Type B pancreatic cell (in vitro differentiated cells): ENCODE measurements around the gene TPPP. TPM values are rescaled to one million over a fixed set of nuclear protein-coding genes. Genes with fewer than 3 reads are reported as not detected.
"Not testable (repeated sequence)": the region's sequence is repeated elsewhere in the genome, so short reads cannot be mapped to it uniquely, and the experiment has no call there.

ENCODE experiments used
- DNase-seq: peaks from one replicate; pipeline ENCODE4 v3.0.0; 2021; ENCODE audit warnings: mixed read lengths; ENCODE audit not compliant: unreplicated experiment; ENCODE audit errors: extremely low spot score
- H3K27ac Mint-ChIP-seq: 2 replicates; pipeline ENCODE4 v1.8.0; 2021; ENCODE audit warnings: mild to moderate bottlenecking, mixed read lengths
- H3K27me3 Mint-ChIP-seq: 2 replicates; pipeline ENCODE4 v1.8.0; 2021; ENCODE audit warnings: mixed read lengths
- H3K36me3 Mint-ChIP-seq: 2 replicates; pipeline ENCODE4 v1.8.0; 2021; ENCODE audit warnings: mixed read lengths
- H3K4me1 Mint-ChIP-seq: one replicate; pipeline ENCODE4 v1.8.0; 2021; ENCODE audit warnings: mixed read lengths; ENCODE audit not compliant: unreplicated experiment
- H3K4me3 Mint-ChIP-seq: 2 replicates; pipeline ENCODE4 v1.8.0; 2021; ENCODE audit warnings: mild to moderate bottlenecking, mixed read lengths
- H3K9me3 Mint-ChIP-seq: 2 replicates; pipeline ENCODE4 v1.8.0; 2021; ENCODE audit warnings: mixed read lengths
- CTCF ChIP-seq: fragments of 200-600 bp; sonication (generic); conservative IDR thresholded peaks from 2 replicates; pipeline ENCODE4 v1.5.0; 2021; ENCODE audit warnings: antibody characterized with exemption, mild to moderate bottlenecking
- total RNA-seq: library from RNA; stranded (reverse); gene quantifications from 2 replicates; pipeline ENCODE4 v1.2.1, GENCODE V29; 2021; ENCODE audit warnings: low replicate concordance

Gene TPPP
- total RNA-seq, 1 donor from 2014 or later: 5.0 TPM

DNA sequence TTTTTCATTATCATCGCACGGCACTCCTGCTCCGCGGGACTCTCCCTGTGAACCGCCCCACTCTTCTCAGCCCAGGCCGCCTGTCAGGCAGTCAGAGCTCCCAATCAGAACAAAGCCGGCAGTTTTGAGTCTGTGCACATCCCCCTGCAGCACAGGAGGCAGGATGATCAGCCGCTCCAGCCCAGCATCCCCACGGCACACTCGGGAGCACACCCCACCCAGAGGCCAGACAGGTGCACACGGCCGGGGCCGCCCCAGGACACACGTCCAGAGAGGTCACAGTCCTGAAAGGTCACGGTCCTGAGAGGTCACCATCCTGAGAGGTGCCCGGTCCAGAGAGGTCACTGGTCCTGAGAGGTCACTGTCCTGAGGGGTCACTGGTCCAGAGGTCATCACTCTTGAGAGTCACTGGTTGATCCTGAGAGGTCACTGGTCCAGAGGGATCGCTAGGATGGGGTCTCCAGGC is 8.4 kb downstream of the TPPP start:
- Mint-ChIP-seq H3K4me1 (no peaks in the 10 kb centered on the region), H3K4me3 (no peak overlapping the region), H3K9me3 (no peaks in the 10 kb centered on the region), H3K27me3 (no peaks in the 10 kb centered on the region), H3K27ac (no peak overlapping the region), H3K36me3 (no peaks in the 10 kb centered on the region)
- no peak for TF ChIP-seq CTCF
- no peak for DNase-seq

DNA sequence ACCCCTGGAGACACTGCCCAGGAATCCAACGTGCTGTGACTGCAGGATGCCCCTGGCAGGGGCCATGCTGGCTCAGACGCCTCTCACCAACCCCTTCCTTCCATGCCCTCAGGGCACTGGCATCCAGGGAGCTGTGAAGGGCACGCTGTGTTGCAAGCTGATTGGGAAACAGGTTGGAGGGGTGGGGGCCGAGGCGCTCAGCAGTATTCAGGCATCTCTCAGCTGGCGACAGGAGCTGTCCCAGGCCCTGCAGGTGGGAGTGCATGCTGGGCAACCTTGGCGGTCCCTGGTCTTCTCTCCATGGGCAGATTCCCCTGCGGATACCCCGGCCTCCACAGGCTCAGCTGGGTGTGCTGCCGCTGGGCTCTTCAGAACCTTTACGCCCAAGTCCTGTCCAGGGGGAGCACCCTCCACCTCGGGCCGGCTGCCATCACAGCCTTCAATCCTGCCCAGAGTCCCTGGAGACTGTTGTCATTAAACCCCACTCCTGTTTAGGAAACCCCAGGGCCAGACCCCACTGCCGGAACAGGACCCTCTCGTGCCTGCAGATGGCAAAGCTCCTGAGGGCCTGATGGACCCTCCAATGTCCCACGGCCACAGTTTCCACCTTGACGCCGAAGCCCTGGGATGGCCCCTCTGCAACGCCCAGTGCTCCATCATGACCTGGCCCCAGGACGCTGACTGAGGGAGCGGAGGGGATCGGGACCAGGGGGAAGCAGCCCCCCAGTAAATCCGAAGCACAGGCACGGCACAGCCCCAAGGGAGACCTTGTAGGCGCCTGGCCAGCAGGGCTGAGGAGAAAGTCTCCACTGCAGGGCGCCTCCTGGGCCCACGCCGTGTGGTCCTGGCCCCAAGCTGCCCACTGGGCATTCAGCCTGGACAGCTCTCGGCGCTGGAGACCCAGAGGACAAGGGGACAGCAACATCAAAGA is 9.3 kb downstream of the TPPP start:
- no peak overlapping the region for H3K27ac Mint-ChIP-seq
- no peak for TF ChIP-seq CTCF
- H3K9me3 Mint-ChIP-seq: no peaks in the 10 kb centered on the region
- H3K27me3 Mint-ChIP-seq: no peaks in the 10 kb centered on the region
- no peaks in the 10 kb centered on the region for H3K36me3 Mint-ChIP-seq
- DNase-seq: peak; percentile 62
- no peak overlapping the region for H3K4me3 Mint-ChIP-seq
- no peaks in the 10 kb centered on the region for H3K4me1 Mint-ChIP-seq

GRCh38 chr5:682651-683358 is 10.3 kb downstream of the TPPP start:
- not testable (repeated sequence) for H3K9me3 Mint-ChIP-seq, H3K27ac Mint-ChIP-seq, H3K27me3 Mint-ChIP-seq, H3K4me3 Mint-ChIP-seq, DNase-seq, H3K4me1 Mint-ChIP-seq, H3K36me3 Mint-ChIP-seq

DNA sequence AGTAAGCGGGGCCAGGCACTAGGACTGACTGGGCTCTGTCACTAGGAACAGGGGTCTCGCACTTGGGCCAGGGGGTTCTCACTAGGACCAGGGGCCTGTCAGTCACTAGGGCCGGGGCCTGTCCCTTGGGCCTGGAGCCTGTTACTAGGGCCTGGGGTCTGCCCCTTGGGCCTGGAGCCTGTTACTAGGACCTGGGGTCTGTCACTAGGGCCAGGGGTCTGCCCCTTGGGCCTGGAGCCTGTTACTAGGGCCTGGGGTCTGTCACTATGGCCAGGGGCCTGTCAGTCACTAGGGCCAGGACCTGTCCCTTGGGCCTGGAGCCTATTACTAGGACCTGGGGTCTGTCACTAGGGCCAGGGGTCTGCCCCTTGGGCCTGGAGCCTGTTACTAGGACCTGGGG is 10.9 kb downstream of the TPPP start:
- H3K4me1 Mint-ChIP-seq, H3K27ac Mint-ChIP-seq, H3K36me3 Mint-ChIP-seq, H3K4me3 Mint-ChIP-seq, H3K9me3 Mint-ChIP-seq, H3K27me3 Mint-ChIP-seq, DNase-seq: not testable (repeated sequence)

- H3K27ac Mint-ChIP-seq, H3K27me3 Mint-ChIP-seq, H3K9me3 Mint-ChIP-seq, H3K4me1 Mint-ChIP-seq, H3K36me3 Mint-ChIP-seq, H3K4me3 Mint-ChIP-seq: not testable (repeated sequence)
- peak; percentile 64 for DNase-seq
Observed at GRCh38 chr5:681317-682191, 11.6 kb downstream of the TPPP start.

- not testable (repeated sequence) for DNase-seq, H3K27ac Mint-ChIP-seq, H3K9me3 Mint-ChIP-seq, H3K4me3 Mint-ChIP-seq, H3K36me3 Mint-ChIP-seq, H3K4me1 Mint-ChIP-seq, H3K27me3 Mint-ChIP-seq
Observed at GRCh38 chr5:680836-681235, 12.3 kb downstream of the TPPP start.

DNA sequence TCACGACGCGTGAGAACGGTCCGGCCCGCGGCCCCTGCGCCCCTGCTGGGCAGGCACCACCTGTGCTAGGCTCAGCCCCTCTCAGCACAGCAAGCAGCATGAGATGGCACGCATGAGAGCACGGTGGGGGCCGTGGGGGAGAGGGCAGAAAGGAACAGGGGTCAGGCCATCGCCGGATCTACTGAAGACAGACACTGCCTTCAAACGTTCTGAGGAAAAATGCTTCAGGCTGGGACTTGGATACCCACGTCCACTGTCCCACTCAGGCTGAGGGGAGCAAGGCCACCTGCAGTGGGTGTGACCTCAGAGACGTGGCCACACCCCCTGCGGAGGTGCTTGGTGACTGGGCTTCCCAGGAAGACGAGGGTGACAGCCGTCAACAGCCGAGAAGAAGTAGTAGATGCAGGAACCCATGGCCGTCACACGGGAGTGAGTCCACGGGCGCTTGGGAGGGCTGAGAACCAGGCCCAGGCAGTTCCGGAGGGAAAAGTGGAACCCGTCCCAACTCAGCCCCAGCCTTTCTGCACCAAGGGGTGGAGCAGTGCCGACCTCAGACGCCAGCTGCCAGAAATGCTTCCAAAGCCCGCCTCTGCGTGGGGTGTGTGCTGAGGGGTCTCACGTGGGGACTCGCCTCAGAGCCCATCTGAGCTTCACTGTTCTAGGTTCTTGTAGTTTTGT is 12.9 kb downstream of the TPPP start:
- not testable (repeated sequence) for H3K27ac Mint-ChIP-seq, H3K36me3 Mint-ChIP-seq, H3K4me3 Mint-ChIP-seq, H3K9me3 Mint-ChIP-seq, H3K27me3 Mint-ChIP-seq, DNase-seq, H3K4me1 Mint-ChIP-seq

- H3K4me3 Mint-ChIP-seq, H3K4me1 Mint-ChIP-seq, H3K27me3 Mint-ChIP-seq, H3K36me3 Mint-ChIP-seq, H3K27ac Mint-ChIP-seq, DNase-seq, H3K9me3 Mint-ChIP-seq: not testable (repeated sequence)
Observed at GRCh38 chr5:679166-679895, 13.8 kb downstream of the TPPP start.

- H3K4me3 Mint-ChIP-seq, H3K9me3 Mint-ChIP-seq, H3K36me3 Mint-ChIP-seq, H3K27ac Mint-ChIP-seq, H3K4me1 Mint-ChIP-seq, H3K27me3 Mint-ChIP-seq: not testable (repeated sequence)
- peak; percentile 70 for DNase-seq
Observed at GRCh38 chr5:678521-678920, 14.6 kb downstream of the TPPP start.
